ENCODE measurements around the gene DPP10. TPM values are rescaled to one million over a fixed set of nuclear protein-coding genes. Genes with fewer than 3 reads are reported as not detected.

The DPP10 gene
- total RNA-seq, 4 donors from 2014 or later = 1.9 to 4.6 (median 3.9) TPM

DNA sequence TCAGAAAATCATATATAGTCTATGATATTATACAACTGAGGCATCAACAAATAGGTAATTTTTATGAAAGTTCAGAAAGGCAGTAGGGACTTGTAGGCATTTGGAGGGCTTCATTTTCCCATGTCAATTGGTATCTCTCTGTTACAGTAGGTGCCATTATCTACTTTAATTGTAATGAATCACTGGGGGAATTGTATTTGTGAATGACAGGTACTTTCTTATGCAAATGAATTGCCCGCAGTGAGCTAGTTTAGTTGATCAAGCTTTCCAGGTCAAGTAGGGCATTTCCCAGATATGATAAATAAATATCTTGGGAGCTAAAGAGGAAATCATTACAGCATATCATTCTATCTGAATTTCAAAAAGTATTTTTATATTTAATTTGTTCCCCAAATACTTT lies 1116.3 kb downstream of the DPP10 start:
- H3K27ac ChIP-seq = no peak overlapping the region
- no peak overlapping the region for H3K4me3 ChIP-seq
- TF ChIP-seq POLR2A (IDR thresholded peaks at IDR 0.05) (no peak), POLR2AphosphoS5 (IDR thresholded peaks at IDR 0.05) (no peak), EP300 (IDR thresholded peaks at IDR 0.05) (no peak), CTCF (IDR thresholded peaks at IDR 0.05) (no peak)
- H3K9me3 ChIP-seq = no peaks in the 10 kb centered on the region
- no peaks in the 10 kb centered on the region for H3K27me3 ChIP-seq
- no peak for ATAC-seq
- WGBS, 2 donors (ENCODE audit: low coverage in 1 of 2) = 64% methylated on average over 1 of the region's 1 CpG
- H3K4me1 ChIP-seq = no peaks in the 10 kb centered on the region
- H3K36me3 ChIP-seq = no peaks in the 10 kb centered on the region

DNA sequence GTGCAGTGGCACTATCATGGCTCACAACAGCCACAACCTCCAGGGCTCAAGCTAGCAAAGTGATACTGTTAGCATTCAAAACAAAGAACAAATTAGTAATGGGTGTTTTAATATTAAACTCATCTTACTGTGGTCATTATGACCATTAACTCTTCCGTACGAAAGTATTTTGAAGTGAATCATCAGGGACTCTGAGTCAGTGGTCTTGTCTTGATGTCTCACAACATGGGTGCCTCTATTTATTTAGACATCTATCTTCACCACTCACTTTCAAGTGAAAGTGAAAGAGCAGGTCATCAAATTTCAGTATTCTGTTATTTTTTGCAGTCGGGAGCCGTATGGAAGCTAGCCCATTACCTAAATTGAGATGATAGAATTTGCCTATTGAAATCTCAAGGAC lies 1118.2 kb downstream of the DPP10 start:
- no peak for ATAC-seq
- WGBS, 2 donors (ENCODE audit: low coverage in 1 of 2) = 75 to 81% methylated on average over 4 of the region's 4 CpGs
- Histone ChIP-seq H3K4me3 (no peak overlapping the region), H3K4me1 (no peaks in the 10 kb centered on the region), H3K27me3 (no peaks in the 10 kb centered on the region), H3K9me3 (no peaks in the 10 kb centered on the region), H3K36me3 (no peaks in the 10 kb centered on the region), H3K27ac (no peak overlapping the region)
- TF ChIP-seq POLR2AphosphoS5 (IDR thresholded peaks at IDR 0.05) (no peak), CTCF (IDR thresholded peaks at IDR 0.05) (no peak), POLR2A (IDR thresholded peaks at IDR 0.05) (no peak)

DNA sequence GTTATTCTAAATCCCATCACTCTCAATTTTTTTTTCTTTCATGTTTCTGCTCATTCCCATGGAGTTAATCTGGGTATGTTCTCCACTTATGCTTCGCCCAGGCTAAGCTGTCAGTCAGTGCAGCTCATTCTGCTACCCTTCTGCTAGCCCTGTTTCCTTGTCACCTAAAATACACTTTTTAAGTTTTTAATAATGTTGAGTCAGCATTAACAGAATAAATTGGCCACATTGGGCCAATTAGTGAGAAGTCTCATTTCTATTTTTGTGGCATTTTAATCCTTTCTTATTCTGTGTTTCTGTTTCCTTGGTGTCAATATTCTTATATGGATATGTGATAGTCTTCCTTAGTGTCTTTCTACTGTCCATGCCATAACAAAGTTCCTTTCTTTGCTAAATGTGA lies 1126.2 kb downstream of the DPP10 start:
- WGBS, 2 donors (ENCODE audit: low coverage in 1 of 2) = 87 to 100% methylated on average over 1 of the region's 1 CpG
- Histone ChIP-seq H3K27me3 (no peaks in the 10 kb centered on the region), H3K36me3 (no peaks in the 10 kb centered on the region), H3K9me3 (no peaks in the 10 kb centered on the region), H3K27ac (no peak overlapping the region), H3K4me1 (no peaks in the 10 kb centered on the region), H3K4me3 (no peak overlapping the region)
- ATAC-seq = no peak
- TF ChIP-seq EP300 (IDR thresholded peaks at IDR 0.05) = no peak
- TF ChIP-seq POLR2AphosphoS5 (IDR thresholded peaks at IDR 0.05) = no peak
- TF ChIP-seq CTCF (IDR thresholded peaks at IDR 0.05) = no peak
- no peak for TF ChIP-seq POLR2A (IDR thresholded peaks at IDR 0.05)

DNA sequence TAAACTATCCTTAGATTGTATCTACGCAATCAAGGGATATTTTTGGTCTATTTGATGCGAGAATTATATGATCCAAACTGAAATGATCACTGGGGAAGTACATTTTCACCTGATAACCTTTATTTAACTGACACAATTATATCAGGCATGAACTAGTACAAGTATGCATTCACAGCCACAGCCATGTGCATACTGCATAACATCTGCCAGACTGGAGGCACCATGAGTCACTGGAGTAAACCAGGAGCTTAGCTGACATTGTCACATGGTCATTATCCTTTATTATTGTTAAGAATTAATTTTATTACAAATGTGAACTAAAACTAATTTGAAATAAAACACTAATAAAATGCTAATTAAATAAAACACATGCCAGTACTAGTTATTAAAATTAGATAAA lies 1127.1 kb downstream of the DPP10 start:
- no peaks in the 10 kb centered on the region for H3K4me1 ChIP-seq
- TF ChIP-seq POLR2A (IDR thresholded peaks at IDR 0.05) = no peak
- TF ChIP-seq EP300 (IDR thresholded peaks at IDR 0.05) = no peak
- TF ChIP-seq POLR2AphosphoS5 (IDR thresholded peaks at IDR 0.05) = no peak
- WGBS, 2 donors (ENCODE audit: low coverage in 1 of 2) = 74 to 79% methylated on average over 2 of the region's 2 CpGs
- no peak overlapping the region for H3K4me3 ChIP-seq
- no peaks in the 10 kb centered on the region for H3K9me3 ChIP-seq
- H3K27ac ChIP-seq = no peak overlapping the region
- no peaks in the 10 kb centered on the region for H3K36me3 ChIP-seq
- no peaks in the 10 kb centered on the region for H3K27me3 ChIP-seq
- no peak for ATAC-seq

DNA sequence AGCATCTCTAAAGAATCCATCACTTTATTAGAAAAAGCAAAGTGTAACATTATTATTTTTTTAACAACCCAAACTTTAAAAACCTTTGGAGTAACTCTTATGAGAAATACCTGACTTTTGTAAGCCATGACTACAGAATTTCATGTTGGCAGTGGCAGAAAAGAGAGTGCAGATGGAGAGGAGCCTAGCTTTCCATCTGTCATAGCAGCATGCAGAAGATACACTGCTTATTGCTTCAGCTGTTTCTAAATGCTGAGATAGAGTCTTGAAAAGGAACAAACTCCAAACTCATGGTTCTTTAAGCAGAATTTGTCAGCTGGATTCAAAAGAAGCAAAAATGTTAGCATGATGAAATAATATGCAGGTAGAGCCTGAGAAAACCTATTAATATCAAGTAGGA lies 1130.3 kb downstream of the DPP10 start:
- ATAC-seq = no peak
- no peaks in the 10 kb centered on the region for H3K36me3 ChIP-seq
- H3K4me3 ChIP-seq = no peak overlapping the region
- no peaks in the 10 kb centered on the region for H3K9me3 ChIP-seq
- no peak for TF ChIP-seq CTCF (IDR thresholded peaks at IDR 0.05)
- H3K4me1 ChIP-seq = no peaks in the 10 kb centered on the region
- H3K27me3 ChIP-seq = no peaks in the 10 kb centered on the region
- no peak overlapping the region for H3K27ac ChIP-seq

- H3K4me3 ChIP-seq = no peak overlapping the region
- 91 to 95% methylated on average over 4 of the region's 4 CpGs for WGBS, 2 donors (ENCODE audit: low coverage in 1 of 2)
Observed at GRCh38 chr2:115573756-115574155, 1131.3 kb downstream of the DPP10 start.

More at GRCh38 chr2:115573756-115574155, 1131.3 kb downstream of the DPP10 start:
- TF ChIP-seq CTCF (IDR thresholded peaks at IDR 0.05) (no peak), POLR2AphosphoS5 (IDR thresholded peaks at IDR 0.05) (no peak), EP300 (IDR thresholded peaks at IDR 0.05) (no peak), POLR2A (IDR thresholded peaks at IDR 0.05) (no peak)
- Histone ChIP-seq H3K4me1 (no peaks in the 10 kb centered on the region), H3K27ac (no peak overlapping the region), H3K9me3 (no peaks in the 10 kb centered on the region), H3K27me3 (no peaks in the 10 kb centered on the region), H3K36me3 (no peaks in the 10 kb centered on the region)
- ATAC-seq = no peak
